ENCODE results near the gene MAPK4.

DNA sequence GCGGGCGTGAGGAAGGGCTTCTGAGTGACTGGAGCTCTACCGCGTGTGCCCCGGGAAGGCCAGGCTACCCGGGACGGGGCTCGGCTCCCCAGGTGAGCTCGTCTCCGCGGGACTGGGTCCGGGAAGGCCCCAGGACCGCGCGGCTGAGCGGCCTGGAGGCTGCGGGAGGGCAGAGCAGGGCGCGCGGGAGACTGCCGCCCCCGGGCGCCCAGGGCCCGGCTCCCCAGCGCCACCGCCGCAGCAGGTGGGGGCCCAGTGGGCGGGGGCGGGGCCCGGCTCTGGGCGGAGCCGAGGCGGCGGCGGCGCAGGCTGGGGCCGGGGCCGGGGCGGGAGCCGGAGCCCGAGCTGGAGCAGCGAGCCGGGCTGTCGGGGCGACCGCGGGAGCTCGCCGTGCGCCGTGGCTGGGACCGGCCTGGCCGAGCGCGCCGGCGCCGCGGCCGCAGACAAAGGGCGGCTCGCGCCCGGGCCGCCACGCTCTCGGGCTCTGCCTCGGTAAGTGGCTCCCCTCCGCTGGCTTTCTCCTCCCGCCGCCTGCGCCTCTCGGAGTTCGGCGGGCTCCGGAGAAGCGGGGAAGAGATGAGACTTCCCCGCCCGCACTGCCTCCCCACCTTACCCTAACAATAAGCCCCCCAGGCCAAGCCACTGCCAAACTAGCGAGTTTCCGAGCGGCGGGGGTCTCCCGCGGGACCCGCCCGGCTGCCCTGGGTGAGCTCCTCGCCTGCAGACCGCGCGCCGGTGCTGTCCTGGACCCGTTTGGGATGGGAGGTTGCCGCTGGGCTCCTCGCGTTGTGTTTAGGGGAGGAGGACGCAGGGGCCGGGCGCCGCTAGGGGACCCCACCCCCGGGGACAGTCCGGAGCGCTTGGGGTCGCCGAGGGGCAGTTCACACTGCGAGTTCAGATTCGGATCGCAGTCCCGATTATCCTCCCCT is at the start of gene MAPK4:
- TF ChIP-seq, protein P1, sequence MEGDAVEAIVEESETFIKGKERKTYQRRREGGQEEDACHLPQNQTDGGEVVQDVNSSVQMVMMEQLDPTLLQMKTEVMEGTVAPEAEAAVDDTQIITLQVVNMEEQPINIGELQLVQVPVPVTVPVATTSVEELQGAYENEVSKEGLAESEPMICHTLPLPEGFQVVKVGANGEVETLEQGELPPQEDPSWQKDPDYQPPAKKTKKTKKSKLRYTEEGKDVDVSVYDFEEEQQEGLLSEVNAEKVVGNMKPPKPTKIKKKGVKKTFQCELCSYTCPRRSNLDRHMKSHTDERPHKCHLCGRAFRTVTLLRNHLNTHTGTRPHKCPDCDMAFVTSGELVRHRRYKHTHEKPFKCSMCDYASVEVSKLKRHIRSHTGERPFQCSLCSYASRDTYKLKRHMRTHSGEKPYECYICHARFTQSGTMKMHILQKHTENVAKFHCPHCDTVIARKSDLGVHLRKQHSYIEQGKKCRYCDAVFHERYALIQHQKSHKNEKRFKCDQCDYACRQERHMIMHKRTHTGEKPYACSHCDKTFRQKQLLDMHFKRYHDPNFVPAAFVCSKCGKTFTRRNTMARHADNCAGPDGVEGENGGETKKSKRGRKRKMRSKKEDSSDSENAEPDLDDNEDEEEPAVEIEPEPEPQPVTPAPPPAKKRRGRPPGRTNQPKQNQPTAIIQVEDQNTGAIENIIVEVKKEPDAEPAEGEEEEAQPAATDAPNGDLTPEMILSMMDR (IDR thresholded peaks at IDR 0.05): no peak
- peak in 1 of 2 donors; percentile 11 for TF ChIP-seq POLR2A (IDR thresholded peaks at IDR 0.05)

Data from uterus (tissue), 2 donors.